Measurements from ENCODE around the gene CLDN9.
A peak's percentile ranks its signal among the peaks of the same experiment; 100 is the strongest.

The CLDN9 gene

GRCh38 chr16:3012828-3013420, at the start of gene CLDN9:
Gene CLDN9 (plus strand): TSS chr16:3012923. CDS start chr16:3013363, 440 bp downstream.
- DNase-seq (ENCODE audit: low spot score): no peak

DNA sequence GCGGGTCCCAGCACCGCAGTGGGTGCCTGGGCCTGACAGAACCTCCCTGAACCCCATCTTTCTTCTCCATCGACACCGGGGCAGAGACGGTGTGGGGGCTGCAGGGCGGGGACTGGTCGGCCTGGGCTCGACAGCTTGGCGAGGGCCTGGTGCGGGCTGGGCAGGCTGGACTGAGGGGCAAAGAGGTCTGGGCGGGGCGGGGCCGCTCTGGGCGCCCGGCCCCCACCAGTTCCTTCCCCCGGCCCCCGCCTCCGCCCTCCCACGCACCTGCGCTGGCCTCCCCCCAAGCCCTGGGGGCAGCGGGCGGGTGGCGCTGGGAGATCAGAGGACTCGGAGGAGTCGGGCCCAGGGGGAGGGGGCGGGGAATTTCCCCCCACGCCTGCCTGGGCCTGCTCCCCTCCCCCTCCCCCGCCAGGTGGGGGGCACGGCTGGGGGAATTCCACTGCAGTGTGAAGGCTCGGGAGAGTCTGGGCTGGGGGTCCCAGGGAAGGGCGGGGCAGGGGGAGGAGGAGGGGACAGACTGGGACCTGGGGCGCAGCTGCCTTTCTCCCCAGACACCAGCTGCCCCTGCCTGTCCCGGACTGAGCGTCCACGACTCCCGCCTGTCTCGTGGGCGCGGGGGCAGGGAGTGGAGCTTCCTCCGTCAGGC, 49.5 kb upstream of the CLDN9 start:
- DNase-seq (ENCODE audit: low spot score): no peak

- DNase-seq (ENCODE audit: low spot score): no peak
Observed at GRCh38 chr16:2963723-2964474, 48.8 kb upstream of the CLDN9 start, which contains the start of gene KREMEN2. Gene KREMEN2 (plus strand): TSS chr16:2964275. CDS start chr16:2964521, 246 bp downstream.

DNA sequence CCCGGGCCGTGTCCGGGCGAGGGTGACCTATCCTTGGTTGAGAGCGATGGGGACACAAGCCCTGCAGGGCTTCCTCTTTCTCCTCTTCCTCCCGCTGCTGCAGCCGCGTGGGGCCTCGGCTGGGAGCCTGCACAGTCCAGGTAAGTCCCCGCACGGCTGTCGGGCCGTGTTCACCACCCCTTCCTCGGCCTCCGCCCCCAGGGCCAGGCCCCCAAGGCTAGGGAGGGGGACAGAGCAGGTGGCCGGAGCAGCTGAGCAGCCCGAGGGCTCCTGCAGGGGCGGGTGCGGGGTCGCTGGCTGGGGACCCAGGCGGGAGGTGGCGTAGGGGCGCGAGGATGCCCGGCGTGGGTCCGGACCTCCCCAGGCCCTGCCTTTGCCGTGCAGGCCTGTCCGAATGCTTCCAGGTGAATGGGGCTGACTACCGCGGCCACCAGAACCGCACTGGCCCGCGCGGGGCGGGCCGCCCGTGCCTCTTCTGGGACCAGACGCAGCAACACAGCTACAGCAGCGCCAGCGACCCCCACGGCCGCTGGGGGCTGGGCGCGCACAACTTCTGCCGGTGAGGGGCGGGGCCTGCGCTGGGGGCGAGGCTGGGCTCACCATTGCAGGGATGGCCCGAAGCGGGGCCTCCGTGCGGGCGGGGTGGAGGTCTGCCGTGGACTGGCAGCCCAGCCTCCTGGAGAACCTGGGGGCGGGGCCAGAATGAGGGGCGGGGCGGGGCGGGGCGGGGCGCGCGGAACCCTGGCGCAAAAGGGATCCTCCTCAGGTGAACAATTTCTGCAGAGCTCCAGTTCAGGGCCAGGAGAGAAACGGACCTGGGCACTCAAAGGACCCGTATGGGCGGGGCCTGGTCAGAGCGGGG, 48.0 kb upstream of the CLDN9 start:
- no peak for DNase-seq (ENCODE audit: low spot score)

- DNase-seq (ENCODE audit: low spot score): no peak
Observed at GRCh38 chr16:2966043-2966807, 46.5 kb upstream of the CLDN9 start.

DNA sequence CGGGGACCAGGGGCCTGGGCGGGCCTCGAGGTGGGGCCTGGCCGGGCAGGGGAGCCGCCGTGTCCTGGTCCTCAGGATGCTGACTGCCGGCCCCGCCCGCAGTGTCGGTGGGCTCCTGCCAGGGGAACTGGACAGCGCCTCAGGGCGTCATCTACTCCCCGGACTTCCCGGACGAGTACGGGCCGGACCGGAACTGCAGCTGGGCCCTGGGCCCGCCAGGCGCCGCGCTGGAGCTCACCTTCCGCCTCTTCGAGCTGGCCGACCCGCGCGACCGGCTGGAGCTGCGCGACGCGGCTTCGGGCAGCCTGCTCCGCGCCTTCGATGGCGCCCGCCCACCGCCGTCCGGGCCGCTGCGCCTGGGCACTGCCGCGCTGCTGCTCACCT, 45.9 kb upstream of the CLDN9 start:
- no peak for DNase-seq (ENCODE audit: low spot score)

GRCh38 chr16:2967211-2967631, 45.5 kb upstream of the CLDN9 start:
- no peak for DNase-seq (ENCODE audit: low spot score)

GRCh38 chr16:2967721-2968161, 45.0 kb upstream of the CLDN9 start:
- no peak for DNase-seq (ENCODE audit: low spot score)

DNA sequence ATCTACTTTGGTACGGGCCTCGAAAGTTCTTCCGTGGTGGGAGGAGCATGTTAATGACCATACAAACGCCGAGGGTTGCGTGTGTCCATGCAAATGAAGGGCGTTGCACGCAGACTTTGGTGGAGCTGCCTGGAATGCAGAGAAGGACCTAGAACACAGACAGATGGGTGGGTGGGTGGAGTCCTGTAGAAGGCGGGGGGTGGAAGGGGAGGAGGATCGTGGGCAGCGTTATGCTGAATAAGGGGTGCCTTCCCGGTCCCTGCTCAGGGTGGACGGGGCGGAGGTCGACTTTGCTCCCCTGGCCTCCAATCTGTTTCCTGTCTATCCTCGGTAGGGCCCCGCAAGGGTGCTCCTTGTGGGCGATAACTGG, 44.4 kb upstream of the CLDN9 start:
- DNase-seq (ENCODE audit: low spot score): no peak

- DNase-seq (ENCODE audit: low spot score): peak; percentile 91
Observed at GRCh38 chr16:2968738-2969544, 43.8 kb upstream of the CLDN9 start, which contains the start of gene PAQR4. Gene PAQR4 (plus strand): TSS chr16:2969348. CDS start chr16:2969675, 327 bp downstream.

DNA sequence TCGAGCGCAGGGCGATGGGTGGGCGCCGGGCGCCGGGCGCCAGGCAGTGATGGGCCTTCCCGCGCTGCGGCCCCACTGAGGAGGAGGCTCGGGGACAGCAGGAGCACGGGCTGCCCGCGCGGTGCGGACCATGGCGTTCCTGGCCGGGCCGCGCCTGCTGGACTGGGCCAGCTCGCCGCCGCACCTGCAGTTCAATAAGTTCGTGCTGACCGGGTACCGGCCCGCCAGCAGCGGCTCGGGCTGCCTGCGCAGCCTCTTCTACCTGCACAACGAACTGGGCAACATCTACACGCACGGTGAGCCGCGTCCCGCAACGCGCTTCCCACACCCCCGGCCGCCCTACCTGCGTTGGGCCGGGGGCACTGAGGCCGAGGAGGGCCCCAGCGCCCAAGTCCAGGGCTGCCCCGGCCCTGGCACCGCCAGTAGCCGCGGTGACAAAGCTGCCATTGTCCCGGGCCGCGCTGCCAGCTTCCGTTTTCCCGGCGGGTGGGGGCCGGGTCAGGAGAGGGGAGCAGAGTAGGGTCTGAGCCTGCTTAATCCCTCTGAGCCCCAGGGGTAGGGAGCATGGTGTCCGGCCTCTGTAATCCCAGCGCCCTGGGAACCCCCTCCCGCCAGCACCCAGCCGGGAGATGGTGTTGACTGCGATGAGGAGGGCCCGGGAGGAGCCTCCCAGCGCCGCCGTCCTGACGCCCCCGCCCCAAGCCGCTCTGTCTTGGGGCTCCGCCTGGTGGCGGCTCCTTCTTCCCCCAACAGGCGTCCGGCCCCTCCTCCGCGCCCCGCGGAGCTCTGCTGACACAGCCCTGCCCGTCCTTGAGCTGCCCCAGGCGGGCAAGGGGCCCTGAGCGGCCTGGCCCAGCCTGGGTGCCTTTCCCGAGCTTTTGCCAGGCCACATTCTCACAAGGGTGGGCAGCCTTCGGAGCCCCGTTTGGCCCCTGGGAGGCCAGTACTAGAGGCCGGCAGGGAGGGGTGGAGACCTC, 42.9 kb upstream of the CLDN9 start:
- peak; percentile 69 for DNase-seq (ENCODE audit: low spot score)

- no peak for DNase-seq (ENCODE audit: low spot score)
Observed at GRCh38 chr16:2970563-2970962, 42.2 kb upstream of the CLDN9 start.

- DNase-seq (ENCODE audit: low spot score): no peak
Observed at GRCh38 chr16:2971134-2971984, 41.4 kb upstream of the CLDN9 start.

- no peak for DNase-seq (ENCODE audit: low spot score)
Observed at GRCh38 chr16:2971985-2972784, 40.5 kb upstream of the CLDN9 start.

DNA sequence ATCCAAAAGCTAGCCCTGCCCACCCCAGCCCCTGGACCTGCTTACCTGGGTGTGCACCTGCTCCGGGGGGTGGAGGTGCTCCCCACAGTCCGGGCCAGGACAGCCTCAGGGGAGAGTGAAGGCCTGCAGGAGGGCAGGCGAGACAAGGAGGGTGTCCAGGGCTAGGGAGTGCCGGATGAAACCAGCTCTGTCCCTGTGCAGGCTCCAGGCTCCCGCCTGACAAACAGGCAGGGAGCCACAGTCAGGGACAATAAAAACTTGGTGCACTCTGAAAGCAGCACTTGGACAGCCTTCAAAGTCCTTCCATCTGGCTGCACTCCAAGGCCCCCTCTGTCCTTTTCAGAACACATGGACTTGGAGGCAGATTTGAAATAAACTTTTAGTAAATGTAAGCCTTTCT, 39.6 kb upstream of the CLDN9 start:
- no peak for DNase-seq (ENCODE audit: low spot score)

DNA sequence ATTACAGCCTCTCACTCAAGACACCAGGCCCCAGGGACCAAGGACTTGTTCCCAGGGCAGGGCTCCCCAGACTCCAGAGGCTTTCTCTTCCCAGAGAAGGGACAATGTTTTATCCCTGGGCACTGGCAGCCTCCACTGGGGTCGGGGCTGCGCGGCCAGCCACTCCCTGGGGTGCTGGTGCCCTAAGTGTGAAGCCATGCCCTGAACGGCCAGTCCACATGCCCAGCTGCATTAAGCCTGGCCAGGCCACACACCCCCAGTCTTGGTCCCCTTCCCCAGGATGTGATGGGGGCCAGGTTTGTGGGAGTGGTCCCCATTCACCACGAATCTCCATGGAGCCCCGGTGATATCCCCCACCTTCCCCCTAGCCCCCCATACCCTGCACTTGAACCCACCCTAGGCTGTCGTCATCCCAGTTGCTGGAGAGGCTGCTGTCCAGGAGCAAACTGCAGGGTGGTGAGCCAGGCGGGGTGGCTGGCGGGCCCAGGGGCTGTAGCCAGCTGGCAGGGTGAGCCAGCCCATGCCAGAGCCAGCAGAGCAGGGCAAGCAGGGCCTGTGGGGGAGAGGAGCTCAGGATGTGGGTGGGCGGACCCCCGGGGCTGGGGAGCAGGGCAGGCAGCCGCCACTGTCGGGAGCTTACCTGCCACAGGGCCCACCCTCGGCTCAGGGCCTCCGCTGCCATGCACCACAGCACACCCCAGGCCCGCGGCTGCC, 39.0 kb upstream of the CLDN9 start:
- DNase-seq (ENCODE audit: low spot score): no peak
